Caco-2 (cell line): ENCODE data around the gene KHDRBS2. TPM values are rescaled to one million over a fixed set of nuclear protein-coding genes. Genes with fewer than 3 reads are reported as not detected.

Experiments
- BruUV-seq: library from RNA; stranded (reverse); fragments of 400-500 nt; replicated peaks from 2 replicates; lab custom pipeline; 2021; lab: Mats Ljungman, UMichigan
- CTCF ChIA-PET: fragments of 300-600 bp; sonication (Branson Sonifier 250); formaldehyde crosslinking; loops from one replicate; lab custom pipeline; 2022; ENCODE audit warnings: antibody characterized with exemption; lab: Charles Lee
- POLR2A ChIA-PET: fragments of 300-600 bp; sonication (Branson Sonifier 250); formaldehyde crosslinking; loops from one replicate; lab custom pipeline; 2022; ENCODE audit warnings: antibody characterized with exemption; lab: Charles Lee
- DNase-seq, 2 experiments: peaks; one replicate each; pipeline versions ENCODE4 v3.0.0 to v3.0.0-alpha.2; 2020 to 2022
- H3K27me3 ChIP-seq: replicated peaks from 2 replicates; pipeline ENCODE4 v1.6.0; 2011; ENCODE audit warnings: low read length; ENCODE audit not compliant: control insufficient read depth, insufficient read depth
- H3K36me3 ChIP-seq: 2 replicates; pipeline ENCODE4 v1.5.1; 2011; ENCODE audit warnings: low read length; ENCODE audit not compliant: control insufficient read depth, insufficient read depth
- H3K4me1 ChIP-seq: fragments of 250-450 bp; sonication (Bioruptor Pico); 2 replicates; pipeline ENCODE4 v1.5.1; 2020; ENCODE audit warnings: mild to moderate bottlenecking
- H3K4me3 ChIP-seq: 2 replicates; pipeline ENCODE4 v1.5.1; 2011; ENCODE audit warnings: low read depth, mild to moderate bottlenecking, control low read depth, low read length
- H3K9me3 ChIP-seq: fragments of 250-450 bp; sonication (Bioruptor Pico); 2 replicates; pipeline ENCODE4 v1.5.1; 2020; ENCODE audit warnings: mild to moderate bottlenecking, moderate library complexity
- H3K27ac Mint-ChIP-seq: one replicate; pipeline ENCODE4 v1.8.0; 2022; ENCODE audit warnings: mixed read lengths; ENCODE audit not compliant: unreplicated experiment
- H3K27me3 Mint-ChIP-seq: one replicate; pipeline ENCODE4 v1.8.0; 2022; ENCODE audit warnings: mixed read lengths; ENCODE audit not compliant: insufficient read depth, unreplicated experiment
- H3K36me3 Mint-ChIP-seq: one replicate; pipeline ENCODE4 v1.8.0; 2022; ENCODE audit warnings: mild to moderate bottlenecking, mixed read lengths; ENCODE audit not compliant: insufficient read depth, unreplicated experiment
- H3K4me1 Mint-ChIP-seq: one replicate; pipeline ENCODE4 v1.8.0; 2022; ENCODE audit warnings: low read depth, mixed read lengths; ENCODE audit not compliant: unreplicated experiment
- H3K4me3 Mint-ChIP-seq: one replicate; pipeline ENCODE4 v1.8.0; 2022; ENCODE audit warnings: mild to moderate bottlenecking, moderate library complexity, mixed read lengths; ENCODE audit not compliant: unreplicated experiment
- H3K9me3 Mint-ChIP-seq: one replicate; pipeline ENCODE4 v1.8.0; 2022; ENCODE audit warnings: mixed read lengths; ENCODE audit not compliant: unreplicated experiment
- intact Hi-C: fragments of 100-400 bp; cut with micrococcal nuclease; formaldehyde crosslinking; loops from one replicate; pipeline ENCODE4 v1.10.0; 2022; ENCODE audit not compliant: unreplicated experiment
- total RNA-seq: library from RNA; stranded (reverse); gene quantifications from 2 replicates; pipeline ENCODE4 v1.2.3, GENCODE V29; 2022
- TF ChIP-seq, protein P1 (sequence below), 2 experiments: fragments of 200-600 bp in 1 of 2; IDR thresholded peaks; 1 replicate in 1 of 2; 2 replicates in 1 of 2; pipeline versions ENCODE4 v1.5.1 to v1.8.0; 2011 to 2022; ENCODE audit warnings: antibody characterized with exemption in 1 of 2, control low read depth in 1 of 2, inconsistent platforms in 1 of 2, low read depth in 1 of 2, low read length in 1 of 2, mild to moderate bottlenecking in 1 of 2, moderate library complexity in 1 of 2; ENCODE audit not compliant: insufficient read depth in 1 of 2, severe bottlenecking in 1 of 2, unreplicated experiment in 1 of 2

The KHDRBS2 gene
- total RNA-seq, 1 experiment from 2014 or later: not detected

DNA sequence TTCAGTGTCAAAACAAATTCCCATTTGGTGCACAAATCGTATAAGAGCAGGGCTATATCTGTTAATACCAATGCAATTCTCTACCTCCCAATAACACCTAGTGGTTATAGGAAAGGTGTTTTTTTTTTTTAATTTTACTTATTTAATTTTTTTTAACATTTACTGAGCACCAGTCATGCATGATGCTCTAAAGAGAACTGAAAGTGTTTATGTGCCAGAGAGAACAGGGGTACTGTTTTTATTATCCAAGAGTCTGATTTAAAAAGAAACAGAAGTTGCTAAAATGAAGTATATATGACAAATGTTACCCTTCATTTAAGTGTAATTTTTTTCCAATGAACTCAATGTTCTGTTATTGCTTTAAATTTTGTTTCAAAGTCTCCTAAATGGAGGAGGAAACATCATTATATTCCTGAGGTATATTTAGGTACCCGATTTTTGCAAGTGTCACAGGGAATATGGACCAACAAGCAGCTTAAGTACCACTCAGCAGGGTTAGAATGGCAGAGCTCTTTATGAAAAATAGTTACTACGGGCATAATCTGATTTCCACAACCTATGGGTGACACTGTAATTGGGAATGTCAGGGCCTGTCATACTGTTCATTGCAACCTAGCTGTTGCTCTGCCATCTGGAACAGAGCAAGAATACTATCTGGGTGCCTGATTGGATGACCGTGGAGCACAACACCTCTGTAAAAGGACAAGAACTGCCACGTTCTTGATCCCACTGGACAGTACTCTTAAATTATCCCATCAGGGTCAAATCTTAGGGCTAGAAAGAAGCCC is 195.4 kb downstream of the KHDRBS2 start:
- intact Hi-C loops: no loop called here

DNA sequence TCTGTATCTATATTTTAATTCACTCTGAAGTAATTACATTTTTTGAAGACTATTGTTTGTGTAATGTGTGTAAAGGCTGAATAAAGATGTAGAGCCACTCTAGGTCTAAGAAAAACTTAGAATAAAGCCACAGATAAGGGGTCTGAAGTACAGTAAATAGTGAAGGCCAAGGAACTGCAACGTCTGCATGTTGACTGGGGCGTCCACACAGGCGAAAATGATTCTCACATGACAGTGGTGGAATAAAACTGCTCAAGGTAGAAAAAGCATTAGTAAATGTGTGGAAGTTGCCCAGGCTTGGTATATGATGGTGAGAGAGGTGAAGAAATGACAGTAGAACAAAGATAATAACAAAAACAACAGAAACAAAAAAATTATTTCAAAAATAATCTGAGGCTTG is 196.2 kb downstream of the KHDRBS2 start:
- no peaks in the 10 kb centered on the region for H3K36me3 ChIP-seq
- ChIA-PET POLR2A (no interaction called here), CTCF (no interaction called here)
- H3K4me1 ChIP-seq: no peaks in the 10 kb centered on the region
- no peaks in the 10 kb centered on the region for H3K9me3 ChIP-seq
- DNase-seq: no peak
- no peaks in the 10 kb centered on the region for H3K27me3 ChIP-seq
- TF ChIP-seq, protein P1, sequence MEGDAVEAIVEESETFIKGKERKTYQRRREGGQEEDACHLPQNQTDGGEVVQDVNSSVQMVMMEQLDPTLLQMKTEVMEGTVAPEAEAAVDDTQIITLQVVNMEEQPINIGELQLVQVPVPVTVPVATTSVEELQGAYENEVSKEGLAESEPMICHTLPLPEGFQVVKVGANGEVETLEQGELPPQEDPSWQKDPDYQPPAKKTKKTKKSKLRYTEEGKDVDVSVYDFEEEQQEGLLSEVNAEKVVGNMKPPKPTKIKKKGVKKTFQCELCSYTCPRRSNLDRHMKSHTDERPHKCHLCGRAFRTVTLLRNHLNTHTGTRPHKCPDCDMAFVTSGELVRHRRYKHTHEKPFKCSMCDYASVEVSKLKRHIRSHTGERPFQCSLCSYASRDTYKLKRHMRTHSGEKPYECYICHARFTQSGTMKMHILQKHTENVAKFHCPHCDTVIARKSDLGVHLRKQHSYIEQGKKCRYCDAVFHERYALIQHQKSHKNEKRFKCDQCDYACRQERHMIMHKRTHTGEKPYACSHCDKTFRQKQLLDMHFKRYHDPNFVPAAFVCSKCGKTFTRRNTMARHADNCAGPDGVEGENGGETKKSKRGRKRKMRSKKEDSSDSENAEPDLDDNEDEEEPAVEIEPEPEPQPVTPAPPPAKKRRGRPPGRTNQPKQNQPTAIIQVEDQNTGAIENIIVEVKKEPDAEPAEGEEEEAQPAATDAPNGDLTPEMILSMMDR (IDR thresholded peaks at IDR 0.05; ENCODE audit: insufficient read depth in 1 of 2, low read depth in 1 of 2, low read length in 1 of 2, severe bottlenecking in 1 of 2, unreplicated experiment in 1 of 2): no peak
- BruUV-seq: no TSS peak
- no peak overlapping the region for H3K4me3 Mint-ChIP-seq
- no peak overlapping the region for H3K4me3 ChIP-seq
- no peaks in the 10 kb centered on the region for H3K9me3 Mint-ChIP-seq
- H3K27me3 Mint-ChIP-seq: peaks cover 4% of the 10 kb centered on the region
- no peaks in the 10 kb centered on the region for H3K36me3 Mint-ChIP-seq
- no peaks in the 10 kb centered on the region for H3K4me1 Mint-ChIP-seq
- H3K27ac Mint-ChIP-seq: no peak overlapping the region
- intact Hi-C loops: no loop called here

More for the DNA sequence above, 195.4 kb downstream of the KHDRBS2 start:
- Histone ChIP-seq H3K9me3 (no peaks in the 10 kb centered on the region), H3K4me1 (no peaks in the 10 kb centered on the region), H3K4me3 (no peak overlapping the region), H3K36me3 (no peaks in the 10 kb centered on the region), H3K27me3 (no peaks in the 10 kb centered on the region)
- H3K36me3 Mint-ChIP-seq: no peaks in the 10 kb centered on the region
- no peaks in the 10 kb centered on the region for H3K4me1 Mint-ChIP-seq
- H3K9me3 Mint-ChIP-seq: no peaks in the 10 kb centered on the region
- DNase-seq: no peak
- H3K4me3 Mint-ChIP-seq: no peak overlapping the region
- ChIA-PET POLR2A (no interaction called here), CTCF (no interaction called here)
- BruUV-seq: no TSS peak
- H3K27ac Mint-ChIP-seq: no peak overlapping the region
- H3K27me3 Mint-ChIP-seq: peaks cover 4% of the 10 kb centered on the region
- TF ChIP-seq, protein P1 (IDR thresholded peaks at IDR 0.05; ENCODE audit: insufficient read depth in 1 of 2, low read depth in 1 of 2, low read length in 1 of 2, severe bottlenecking in 1 of 2, unreplicated experiment in 1 of 2): no peak

GRCh38 chr6:62086047-62086446 is 200.0 kb downstream of the KHDRBS2 start:
- TF ChIP-seq, protein P1 (IDR thresholded peaks at IDR 0.05; ENCODE audit: insufficient read depth in 1 of 2, low read depth in 1 of 2, low read length in 1 of 2, severe bottlenecking in 1 of 2, unreplicated experiment in 1 of 2): no peak
- H3K27ac Mint-ChIP-seq: no peak overlapping the region

More at GRCh38 chr6:62086047-62086446, 200.0 kb downstream of the KHDRBS2 start:
- Mint-ChIP-seq H3K27me3 (peaks cover 4% of the 10 kb centered on the region), H3K36me3 (no peaks in the 10 kb centered on the region), H3K4me1 (no peaks in the 10 kb centered on the region), H3K9me3 (no peaks in the 10 kb centered on the region), H3K4me3 (no peak overlapping the region)
- no TSS peak for BruUV-seq
- H3K4me3 ChIP-seq: no peak overlapping the region
- intact Hi-C loops: no loop called here
- H3K27me3 ChIP-seq: no peaks in the 10 kb centered on the region
- no peaks in the 10 kb centered on the region for H3K9me3 ChIP-seq
- DNase-seq: no peak
- CTCF ChIA-PET: no interaction called here
- H3K36me3 ChIP-seq: no peaks in the 10 kb centered on the region
- POLR2A ChIA-PET: no interaction called here
- H3K4me1 ChIP-seq: no peaks in the 10 kb centered on the region
